Measurements from ENCODE around the gene MSL2. TPM values are rescaled to one million over a fixed set of nuclear protein-coding genes. Genes with fewer than 3 reads are reported as not detected.
"Not testable (repeated sequence)": the region's sequence is repeated elsewhere in the genome, so short reads cannot be mapped to it uniquely, and the experiment has no call there.

MSL2 gene
- total RNA-seq, 1 donor from 2014 or later: 31.5 TPM

GRCh38 chr3:136142592-136142991 lies 53.5 kb downstream of the MSL2 start:
- no peak for DNase-seq

GRCh38 chr3:136141891-136142290 lies 54.2 kb downstream of the MSL2 start:
- DNase-seq: no peak

- DNase-seq: no peak
These were observed 54.8 kb downstream of the MSL2 start for GRCh38 chr3:136141291-136141785.

GRCh38 chr3:136136454-136136853 lies 59.7 kb downstream of the MSL2 start:
- no peak for DNase-seq

- DNase-seq: no peak
These were observed 60.9 kb downstream of the MSL2 start for GRCh38 chr3:136135039-136135802.

GRCh38 chr3:136134091-136134490 lies 62.0 kb downstream of the MSL2 start:
- DNase-seq: no peak

GRCh38 chr3:136131647-136132046 lies 64.5 kb downstream of the MSL2 start:
- not testable (repeated sequence) for DNase-seq

- DNase-seq: no peak
These were observed 74.1 kb downstream of the MSL2 start for GRCh38 chr3:136122006-136122405.

GRCh38 chr3:136120373-136121348 lies 75.5 kb downstream of the MSL2 start:
- DNase-seq: no peak

- not testable (repeated sequence) for DNase-seq
These were observed 76.4 kb downstream of the MSL2 start for GRCh38 chr3:136119783-136120182.

GRCh38 chr3:136119332-136119731 lies 76.8 kb downstream of the MSL2 start:
- DNase-seq: not testable (repeated sequence)

GRCh38 chr3:136114421-136114820 lies 81.7 kb downstream of the MSL2 start:
- no peak for DNase-seq

- DNase-seq: no peak
These were observed 85.7 kb downstream of the MSL2 start for GRCh38 chr3:136110481-136110880.

GRCh38 chr3:136109499-136109898 lies 86.6 kb downstream of the MSL2 start:
- DNase-seq: no peak

GRCh38 chr3:136106101-136106500 lies 90.0 kb downstream of the MSL2 start:
- no peak for DNase-seq

GRCh38 chr3:136105044-136105443 lies 91.1 kb downstream of the MSL2 start:
- DNase-seq: no peak

Other genes starting within 250 kb of the MSL2 start
- 37.9 TPM for gene PPP2R3A, start 230.6 kb downstream of the MSL2 start, total RNA-seq
- 39.5 TPM for gene PCCB, start 54.0 kb upstream of the MSL2 start, total RNA-seq